Activated naive CD4-positive, alpha-beta T cell treated with anti-CD3 and anti-CD28 coated beads, Interleukin-2, amount 50 U/mL, for 72 hours (primary cell): ENCODE results near the gene P3H2. TPM values are rescaled to one million over a fixed set of nuclear protein-coding genes. Genes with fewer than 3 reads are reported as not detected.
A peak's percentile ranks its signal among the peaks of the same experiment; 100 is the strongest.

ENCODE experiments used
- ATAC-seq, 2 donors: fragments of 150-1000 bp; cut with Tn5 transposase; 2 replicates each; pipeline ENCODE4 v1.10.0; 2021; ENCODE audit warnings: mild to moderate bottlenecking in 2 of 2, moderate library complexity in 2 of 2
- DNase-seq, 2 donors: peaks; one replicate each; pipeline ENCODE4 v3.0.0; 2021 to 2022; ENCODE audit warnings: low spot score in 2 of 2
- H3K27ac Mint-ChIP-seq, 2 donors: one replicate each; pipeline ENCODE4 v1.8.0; 2022; ENCODE audit warnings: mild to moderate bottlenecking in 2 of 2, mixed read lengths in 2 of 2
- H3K36me3 Mint-ChIP-seq, 2 donors: one replicate each; pipeline ENCODE4 v1.8.0; 2022; ENCODE audit warnings: mixed read lengths in 2 of 2
- H3K9me3 Mint-ChIP-seq, 2 donors: one replicate each; pipeline ENCODE4 v1.8.0; 2022; ENCODE audit warnings: mixed read lengths in 2 of 2
- total RNA-seq, 2 donors: library from RNA; stranded (reverse); gene quantifications; one replicate each; pipeline ENCODE4 v1.2.3, GENCODE V29; 2022

P3H2 gene
- total RNA-seq, 2 donors from 2014 or later, result not detected

- DNase-seq (no peak), ATAC-seq (no peak)
- Mint-ChIP-seq H3K9me3 (no peaks in the 10 kb centered on the region), H3K27ac (no peak overlapping the region), H3K36me3 (no peaks in the 10 kb centered on the region)
Measured at GRCh38 chr3:190048932-190049441, 71.7 kb downstream of the P3H2 start.

GRCh38 chr3:190044974-190045373 is 75.7 kb downstream of the P3H2 start:
- Mint-ChIP-seq H3K9me3 (no peaks in the 10 kb centered on the region), H3K36me3 (no peaks in the 10 kb centered on the region), H3K27ac (no peak overlapping the region)
- ATAC-seq (no peak), DNase-seq (no peak)

DNA sequence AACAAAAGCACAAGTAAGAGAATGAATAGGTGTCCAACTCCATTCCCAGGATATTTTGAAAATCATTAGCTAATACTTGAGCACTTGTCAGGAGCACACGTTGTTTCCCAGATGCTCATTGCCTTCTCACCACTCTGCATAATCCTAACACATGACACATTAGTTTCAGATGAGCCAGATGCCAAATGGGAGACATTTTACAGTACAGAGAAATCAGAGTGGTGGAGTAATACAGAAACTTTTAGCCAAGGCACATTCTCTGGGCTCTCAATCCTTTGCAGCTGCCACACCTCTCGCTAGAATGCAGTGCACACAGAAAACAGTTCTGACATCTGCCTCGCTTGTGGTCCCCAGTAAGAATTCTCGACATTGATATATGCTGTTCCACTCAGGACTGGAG is 76.6 kb downstream of the P3H2 start:
- ATAC-seq (no peak), DNase-seq (no peak)
- Mint-ChIP-seq H3K27ac (no peak overlapping the region), H3K36me3 (no peaks in the 10 kb centered on the region), H3K9me3 (no peaks in the 10 kb centered on the region)

DNA sequence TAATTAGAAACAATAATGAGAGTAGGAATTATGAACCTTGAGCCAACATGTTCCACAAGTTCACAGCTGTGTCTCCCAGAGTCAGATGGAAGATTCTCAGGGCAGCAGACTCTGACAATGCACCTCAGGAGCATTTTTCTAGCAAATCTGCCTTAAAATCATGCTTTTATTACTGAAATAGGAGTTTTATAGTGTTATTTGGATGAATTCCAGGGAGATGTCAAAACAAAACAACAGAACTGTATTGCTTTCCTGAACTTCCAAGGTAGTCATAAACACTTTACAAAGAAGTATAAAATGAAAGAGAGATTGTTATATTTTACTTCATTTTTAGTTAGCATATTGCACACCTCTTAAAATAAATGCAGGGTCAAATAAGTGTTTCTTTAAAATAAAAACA is 77.0 kb downstream of the P3H2 start:
- no peak for ATAC-seq
- no peak overlapping the region for H3K27ac Mint-ChIP-seq

DNA sequence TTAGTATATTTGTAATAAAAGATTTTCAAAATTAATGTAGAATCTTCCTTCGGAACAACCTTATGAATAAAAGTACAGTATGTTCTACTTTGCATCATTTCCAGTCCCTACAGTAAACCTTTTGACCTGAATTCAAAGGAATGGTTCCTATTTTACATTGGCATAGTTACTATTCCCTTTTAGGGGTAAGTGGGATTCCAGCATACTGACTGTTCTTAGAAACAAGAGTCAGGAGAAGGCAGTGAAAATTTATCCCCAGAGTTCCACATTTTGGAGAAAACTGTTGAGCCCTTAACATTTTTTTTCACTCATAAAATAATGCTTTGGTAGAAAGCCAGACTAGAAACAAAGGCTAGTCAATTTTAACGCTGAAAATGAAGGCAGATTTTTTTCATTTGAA is 78.1 kb downstream of the P3H2 start:
- H3K9me3 Mint-ChIP-seq, result no peaks in the 10 kb centered on the region
- DNase-seq, result no peak
- no peak for ATAC-seq
- no peak overlapping the region for H3K27ac Mint-ChIP-seq
- H3K36me3 Mint-ChIP-seq, result no peaks in the 10 kb centered on the region

More for the DNA sequence above, 77.0 kb downstream of the P3H2 start:
- Mint-ChIP-seq H3K9me3 (no peaks in the 10 kb centered on the region), H3K36me3 (no peaks in the 10 kb centered on the region)
- DNase-seq, result no peak

DNA sequence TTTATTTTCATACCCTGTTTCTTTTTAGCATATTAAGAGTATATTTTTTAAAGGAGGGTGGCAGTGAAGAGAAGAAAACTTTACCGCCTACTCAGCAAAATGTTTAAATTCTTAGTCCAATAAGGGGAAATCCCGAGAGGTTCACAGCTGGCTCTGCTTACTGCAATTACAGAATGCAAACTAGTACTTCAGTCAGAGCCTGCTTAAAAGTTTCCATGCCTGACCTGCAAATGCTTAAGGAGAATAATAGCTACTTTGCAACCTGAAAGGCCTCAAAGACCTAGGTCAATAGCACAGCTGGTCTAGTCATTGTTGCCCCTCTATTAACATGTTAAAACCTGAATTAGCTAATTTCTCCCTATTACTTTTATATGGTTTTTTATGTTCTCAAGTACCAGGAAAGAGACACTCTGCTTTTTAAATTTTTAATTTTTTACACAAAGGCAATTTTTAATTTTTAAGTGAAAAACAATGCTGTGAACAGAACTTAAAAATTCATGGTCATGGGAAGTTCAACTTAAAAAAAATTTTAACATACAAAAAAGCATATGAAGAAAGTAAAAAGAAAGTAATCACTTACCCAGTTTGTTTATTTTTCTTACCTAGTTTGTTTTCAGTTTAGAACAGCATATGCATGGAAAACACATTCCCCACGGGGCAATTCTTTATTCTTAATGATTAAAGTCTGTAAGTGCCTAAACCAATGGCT is 79.2 kb downstream of the P3H2 start:
- H3K9me3 Mint-ChIP-seq, result no peaks in the 10 kb centered on the region
- no peak overlapping the region for H3K27ac Mint-ChIP-seq
- no peaks in the 10 kb centered on the region for H3K36me3 Mint-ChIP-seq
- ATAC-seq, result no peak
- no peak for DNase-seq

- Mint-ChIP-seq H3K36me3 (no peaks in the 10 kb centered on the region), H3K27ac (no peak overlapping the region), H3K9me3 (no peaks in the 10 kb centered on the region)
- DNase-seq (no peak), ATAC-seq (no peak)
Measured at GRCh38 chr3:190040145-190040544, 80.6 kb downstream of the P3H2 start.

DNA sequence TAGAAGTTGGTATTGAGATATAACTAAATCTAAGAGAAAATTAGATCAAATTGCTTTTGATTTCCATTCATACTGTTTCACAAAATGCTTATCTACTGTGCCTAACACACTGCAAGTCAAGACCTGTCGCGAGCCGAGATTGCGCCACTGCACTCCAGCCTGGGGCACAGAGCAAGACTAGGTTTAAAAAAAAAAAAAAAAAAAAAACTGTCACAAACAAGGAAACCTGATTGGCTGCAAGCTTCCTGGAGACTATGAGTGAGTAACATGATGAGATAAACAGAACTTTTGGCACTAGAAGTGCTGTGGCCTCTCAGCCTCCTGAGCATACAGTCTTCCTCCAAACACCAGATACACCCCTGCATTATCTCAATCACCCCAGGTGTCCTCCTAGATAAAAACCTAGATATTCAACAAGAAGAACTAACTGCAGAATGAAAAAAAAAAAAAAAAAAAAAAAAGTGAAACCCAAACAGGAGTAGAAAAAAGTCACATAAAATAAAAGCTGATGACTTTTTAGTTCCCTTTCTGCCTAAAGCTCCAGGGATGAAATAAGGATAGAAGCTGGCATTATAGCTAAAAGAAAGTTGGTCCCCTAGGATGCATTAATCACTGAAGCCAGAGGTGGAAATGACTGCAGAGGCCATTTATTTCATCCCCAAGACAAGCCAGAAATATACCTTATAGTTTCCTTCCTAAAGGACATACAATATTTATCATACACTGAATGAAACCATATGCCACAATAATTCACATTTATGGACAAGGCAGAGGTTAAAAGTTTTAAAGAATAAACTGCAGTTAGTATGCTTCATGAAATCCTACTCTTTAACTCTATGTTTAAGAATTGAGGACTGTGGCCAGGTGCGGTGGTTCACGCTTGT is 82.4 kb downstream of the P3H2 start:
- DNase-seq, result no peak
- ATAC-seq, result no peak
- Mint-ChIP-seq H3K36me3 (no peaks in the 10 kb centered on the region), H3K9me3 (no peaks in the 10 kb centered on the region), H3K27ac (no peak overlapping the region)

DNA sequence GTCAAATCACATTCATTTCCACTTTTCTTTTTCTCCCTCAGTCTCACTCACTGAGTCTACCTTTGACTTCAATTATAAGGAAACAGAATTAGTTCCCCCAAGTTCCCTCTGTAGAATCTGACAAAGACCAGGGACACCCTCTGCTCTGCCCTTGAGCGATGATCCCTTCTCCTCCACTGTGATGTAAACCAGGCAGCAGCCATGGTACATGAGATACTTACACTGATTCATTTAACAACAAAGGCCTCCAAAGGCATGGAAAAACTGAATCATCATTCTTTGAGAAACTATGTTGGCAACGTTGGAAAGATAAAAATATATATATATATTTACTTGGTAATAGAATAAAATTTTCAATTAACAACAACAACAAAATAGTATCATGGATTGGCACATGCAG is 84.1 kb downstream of the P3H2 start:
- Mint-ChIP-seq H3K36me3 (no peaks in the 10 kb centered on the region), H3K27ac (no peak overlapping the region), H3K9me3 (no peaks in the 10 kb centered on the region)
- ATAC-seq, result no peak
- DNase-seq, result no peak

DNA sequence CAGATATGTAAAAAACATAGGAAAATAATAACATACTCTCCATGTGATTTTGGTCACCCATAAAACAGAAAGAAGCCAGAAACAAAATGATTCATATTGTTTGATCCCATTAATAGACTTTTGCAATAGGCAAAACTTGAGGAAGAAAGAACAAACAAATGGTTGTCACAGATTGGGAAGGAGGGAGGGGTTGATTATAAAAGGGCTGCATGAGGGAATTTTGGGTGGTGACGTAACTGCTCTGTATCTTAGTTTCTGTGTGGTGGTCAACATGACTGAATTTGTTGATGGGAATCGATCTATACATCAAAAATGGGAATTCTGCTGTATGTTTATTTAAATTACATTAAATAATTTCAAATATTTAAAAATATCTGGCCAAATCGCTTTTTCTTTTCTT is 86.3 kb downstream of the P3H2 start:
- Mint-ChIP-seq H3K36me3 (no peaks in the 10 kb centered on the region), H3K27ac (no peak overlapping the region), H3K9me3 (no peaks in the 10 kb centered on the region)
- DNase-seq, result no peak
- ATAC-seq, result no peak

GRCh38 chr3:190032923-190033322 is 87.8 kb downstream of the P3H2 start:
- Mint-ChIP-seq H3K9me3 (no peaks in the 10 kb centered on the region), H3K27ac (no peak overlapping the region), H3K36me3 (no peaks in the 10 kb centered on the region)
- DNase-seq (no peak), ATAC-seq (no peak)

- no peak for ATAC-seq
- no peak for DNase-seq
- H3K9me3 Mint-ChIP-seq, result no peaks in the 10 kb centered on the region
- H3K36me3 Mint-ChIP-seq, result no peaks in the 10 kb centered on the region
- H3K27ac Mint-ChIP-seq, result no peak overlapping the region
Measured at GRCh38 chr3:190031887-190032752, 88.6 kb downstream of the P3H2 start.

DNA sequence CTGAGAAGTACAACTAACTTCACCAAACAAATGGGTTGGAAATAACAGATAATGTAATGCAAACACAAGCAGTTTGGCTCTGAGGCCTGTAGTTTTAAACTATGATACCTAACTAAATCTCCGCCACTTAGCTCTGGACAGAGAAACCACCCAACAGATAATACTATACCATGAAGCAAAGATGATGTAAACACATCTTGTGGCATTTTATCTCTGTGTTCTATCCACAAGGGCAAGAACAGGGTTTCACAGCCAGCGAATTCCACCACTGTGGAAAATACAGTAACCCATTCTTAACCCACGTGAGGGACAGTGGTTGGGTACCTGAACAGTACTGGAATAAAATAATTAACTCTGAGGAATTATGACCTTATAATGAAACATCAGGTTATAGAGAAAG is 93.6 kb downstream of the P3H2 start:
- DNase-seq, result no peak
- Mint-ChIP-seq H3K27ac (no peak overlapping the region), H3K36me3 (no peaks in the 10 kb centered on the region), H3K9me3 (no peaks in the 10 kb centered on the region)
- ATAC-seq, result no peak

DNA sequence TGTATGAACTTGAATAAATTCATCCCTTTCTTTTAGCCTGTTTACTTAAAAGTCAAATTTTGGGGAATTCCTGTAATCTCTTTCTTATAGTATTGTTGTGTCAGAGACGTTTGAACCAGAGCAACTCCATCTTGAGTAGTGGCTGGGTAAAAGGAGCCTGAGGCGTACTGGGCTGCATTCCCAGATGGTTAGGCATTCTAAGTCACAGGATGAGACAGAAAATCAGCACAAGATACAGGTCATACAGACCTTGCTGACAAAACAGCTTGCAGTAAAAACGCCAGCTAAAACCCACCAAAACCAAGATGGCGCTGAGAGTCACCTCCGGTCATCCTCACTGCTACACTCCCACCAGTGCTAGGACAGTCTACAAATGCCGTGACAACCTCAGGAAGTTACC is 94.5 kb downstream of the P3H2 start:
- DNase-seq, result no peak
- H3K36me3 Mint-ChIP-seq, result no peaks in the 10 kb centered on the region
- no peak for ATAC-seq
- H3K9me3 Mint-ChIP-seq, result no peaks in the 10 kb centered on the region
- no peak overlapping the region for H3K27ac Mint-ChIP-seq

- Mint-ChIP-seq H3K9me3 (no peaks in the 10 kb centered on the region), H3K36me3 (no peaks in the 10 kb centered on the region), H3K27ac (no peak overlapping the region)
- peak in 1 of 2 donors; percentile 37 for ATAC-seq
- no peak for DNase-seq
Measured at GRCh38 chr3:190024912-190025311, 95.8 kb downstream of the P3H2 start.

DNA sequence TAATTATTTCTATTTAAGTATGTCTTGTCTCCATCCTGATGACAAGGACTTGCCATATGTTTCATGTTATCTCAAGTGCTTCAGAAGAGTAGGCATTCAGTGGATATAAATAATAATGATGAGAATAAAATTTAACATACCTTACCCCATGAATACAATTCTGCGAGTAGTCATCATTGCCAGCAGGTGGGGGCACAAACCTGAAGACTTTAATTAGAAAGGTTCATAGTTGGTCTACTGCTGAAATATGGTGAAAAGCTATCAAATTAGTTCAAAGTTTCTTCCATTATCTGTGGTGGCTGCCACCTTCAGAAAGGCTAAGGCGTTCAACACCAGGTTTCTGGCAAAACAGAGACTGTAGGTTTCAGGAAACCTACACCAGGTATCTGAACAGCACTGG is 100.9 kb downstream of the P3H2 start:
- H3K36me3 Mint-ChIP-seq, result no peaks in the 10 kb centered on the region
- no peaks in the 10 kb centered on the region for H3K9me3 Mint-ChIP-seq
- no peak for DNase-seq
- no peak for ATAC-seq
- H3K27ac Mint-ChIP-seq, result no peak overlapping the region

GRCh38 chr3:190019006-190019405 is 101.7 kb downstream of the P3H2 start:
- no peaks in the 10 kb centered on the region for H3K9me3 Mint-ChIP-seq
- ATAC-seq (no peak), DNase-seq (no peak)
- H3K27ac Mint-ChIP-seq, result no peak overlapping the region
- no peaks in the 10 kb centered on the region for H3K36me3 Mint-ChIP-seq
